ENCODE measurements around the gene HYAL2.
"Not testable (repeated sequence)": the region's sequence is repeated elsewhere in the genome, so short reads cannot be mapped to it uniquely, and the experiment has no call there.

Gene HYAL2

GRCh38 chr3:50287262-50287661, 35.3 kb downstream of the HYAL2 start:
- no peak for TF ChIP-seq CTCF (IDR thresholded peaks at IDR 0.05; ENCODE audit: low read depth, low read length)
- no peak for DNase-seq (ENCODE audit: extremely low read depth, low read depth)

GRCh38 chr3:50286322-50287227, 36.0 kb downstream of the HYAL2 start:
- no peak for TF ChIP-seq CTCF (IDR thresholded peaks at IDR 0.05; ENCODE audit: low read depth, low read length)

GRCh38 chr3:50284121-50284520, 38.4 kb downstream of the HYAL2 start:
- DNase-seq (ENCODE audit: extremely low read depth, low read depth), result not testable (repeated sequence)

More at GRCh38 chr3:50286322-50287227, 36.0 kb downstream of the HYAL2 start:
- DNase-seq (ENCODE audit: extremely low read depth, low read depth), result no peak

- TF ChIP-seq CTCF (IDR thresholded peaks at IDR 0.05; ENCODE audit: low read depth, low read length), result no peak
- no peak for DNase-seq (ENCODE audit: extremely low read depth, low read depth)
These were observed 43.1 kb downstream of the HYAL2 start for GRCh38 chr3:50279255-50280016.

GRCh38 chr3:50278880-50279224, 43.7 kb downstream of the HYAL2 start, which contains the start of gene LSMEM2:
Gene LSMEM2, plus strand, starts transcription at chr3:50279087. Its CDS starts 27 bp downstream, at chr3:50279114.
- no peak for TF ChIP-seq CTCF (IDR thresholded peaks at IDR 0.05; ENCODE audit: low read depth, low read length)
- DNase-seq (ENCODE audit: extremely low read depth, low read depth), result no peak

GRCh38 chr3:50278123-50278879, 44.2 kb downstream of the HYAL2 start:
- no peak for TF ChIP-seq CTCF (IDR thresholded peaks at IDR 0.05; ENCODE audit: low read depth, low read length)
- DNase-seq (ENCODE audit: extremely low read depth, low read depth), result no peak

- TF ChIP-seq CTCF (IDR thresholded peaks at IDR 0.05; ENCODE audit: low read depth, low read length), result no peak
- DNase-seq (ENCODE audit: extremely low read depth, low read depth), result no peak
These were observed 45.8 kb downstream of the HYAL2 start for GRCh38 chr3:50276762-50277101.
